ENCODE data around the gene MARCHF5.
"Not testable (repeated sequence)": the region's sequence is repeated elsewhere in the genome, so short reads cannot be mapped to it uniquely, and the experiment has no call there.

Gene MARCHF5

DNA sequence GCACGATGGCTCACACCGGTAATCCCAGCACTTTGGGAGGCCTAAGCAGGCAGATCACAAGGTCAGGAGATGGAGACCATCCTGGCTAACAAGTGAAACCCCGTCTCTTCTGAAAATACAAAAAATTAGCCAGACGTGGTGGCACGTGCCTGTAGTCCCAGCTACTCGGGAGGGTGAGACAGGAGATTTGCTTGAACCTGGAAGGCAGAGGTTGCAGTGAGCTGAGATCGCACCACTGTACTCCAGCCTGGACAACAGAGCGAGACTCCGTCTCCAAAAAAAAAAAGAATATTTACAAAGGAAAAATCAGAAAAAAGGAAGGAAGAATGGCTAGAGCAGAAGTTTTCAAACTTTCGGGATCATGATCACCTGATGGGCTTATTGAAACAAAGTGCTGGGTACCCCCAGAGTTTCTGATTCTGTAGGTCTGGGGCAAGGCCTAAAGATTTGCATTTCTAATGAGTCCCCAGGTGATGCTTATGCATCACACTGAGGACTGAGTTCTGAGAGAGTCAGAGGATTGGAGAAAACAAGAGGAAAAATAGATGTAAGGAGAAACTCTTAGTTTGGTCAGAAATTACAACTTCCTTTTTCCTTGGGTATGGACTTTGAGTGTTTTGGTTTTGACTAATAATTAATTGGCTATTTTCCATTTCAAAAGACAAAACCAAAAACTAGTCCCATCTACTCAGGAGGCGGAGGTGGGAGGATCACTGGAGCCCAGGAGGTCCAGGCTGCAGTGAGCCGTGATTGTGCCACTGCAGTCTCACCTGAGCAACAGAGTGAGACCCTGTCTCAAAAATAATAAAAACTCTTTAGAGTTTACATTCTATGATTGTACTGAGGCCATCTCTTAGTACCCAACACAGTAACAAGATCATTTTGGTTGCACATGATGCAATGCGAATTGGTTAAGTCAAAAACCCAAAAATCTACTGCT is 14.4 kb downstream of the MARCHF5 start:
- DNase-seq = no peak

GRCh38 chr10:92309272-92309671 is 18.3 kb downstream of the MARCHF5 start:
- DNase-seq = no peak

DNA sequence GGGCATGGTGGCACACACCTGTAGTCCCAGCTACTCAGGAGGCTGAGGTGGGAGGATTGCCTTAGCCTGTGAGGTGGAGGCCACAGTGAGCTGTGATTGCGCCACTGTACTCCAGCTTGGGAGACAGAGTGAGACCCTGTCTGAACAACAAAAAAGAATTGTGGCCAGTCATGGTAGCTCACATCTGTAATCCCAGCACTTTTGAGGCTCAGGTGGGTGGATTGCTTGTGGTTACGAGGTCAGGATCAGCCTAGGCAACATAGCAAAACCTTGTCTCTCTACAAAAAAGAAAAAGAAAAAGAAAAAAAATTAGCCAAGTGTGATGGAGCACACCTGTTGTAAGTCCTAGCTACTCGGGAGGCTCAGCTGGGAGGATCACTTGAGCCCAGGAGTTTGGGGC is 22.8 kb downstream of the MARCHF5 start:
- no peak for DNase-seq

- no peak for DNase-seq
Observed at GRCh38 chr10:92316610-92317009, 25.6 kb downstream of the MARCHF5 start.

GRCh38 chr10:92323079-92323478 is 32.1 kb downstream of the MARCHF5 start:
- DNase-seq = no peak

- no peak for DNase-seq
Observed at GRCh38 chr10:92327445-92328433, 36.8 kb downstream of the MARCHF5 start.

GRCh38 chr10:92328993-92329392 is 38.0 kb downstream of the MARCHF5 start:
- no peak for DNase-seq

DNA sequence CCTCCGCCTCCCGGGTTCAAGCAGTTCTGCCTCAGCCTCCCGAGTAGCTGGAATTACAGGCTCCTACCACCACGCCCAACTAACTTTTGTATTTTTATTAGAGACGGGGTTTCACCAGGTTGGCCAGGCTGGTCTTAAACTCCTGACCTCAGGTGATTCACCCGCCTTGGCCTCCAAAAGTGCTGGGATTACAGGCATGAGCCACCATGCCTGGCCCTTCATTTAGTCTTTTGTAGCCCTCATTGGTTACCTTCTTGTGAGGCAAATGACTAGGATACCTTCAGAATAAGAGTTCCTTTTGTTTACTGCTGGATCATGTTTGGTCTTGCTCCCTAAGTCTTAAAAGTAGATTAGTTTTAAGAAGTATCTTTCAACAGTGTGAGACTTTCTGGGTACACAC is 39.0 kb downstream of the MARCHF5 start:
- not testable (repeated sequence) for DNase-seq

- DNase-seq = no peak
Observed at GRCh38 chr10:92342796-92343195, 51.8 kb downstream of the MARCHF5 start.

GRCh38 chr10:92345575-92345974 is 54.6 kb downstream of the MARCHF5 start:
- DNase-seq = not testable (repeated sequence)

GRCh38 chr10:92347035-92347676 is 56.2 kb downstream of the MARCHF5 start:
- DNase-seq = not testable (repeated sequence)

GRCh38 chr10:92350411-92350810 is 59.4 kb downstream of the MARCHF5 start:
- no peak for DNase-seq

DNA sequence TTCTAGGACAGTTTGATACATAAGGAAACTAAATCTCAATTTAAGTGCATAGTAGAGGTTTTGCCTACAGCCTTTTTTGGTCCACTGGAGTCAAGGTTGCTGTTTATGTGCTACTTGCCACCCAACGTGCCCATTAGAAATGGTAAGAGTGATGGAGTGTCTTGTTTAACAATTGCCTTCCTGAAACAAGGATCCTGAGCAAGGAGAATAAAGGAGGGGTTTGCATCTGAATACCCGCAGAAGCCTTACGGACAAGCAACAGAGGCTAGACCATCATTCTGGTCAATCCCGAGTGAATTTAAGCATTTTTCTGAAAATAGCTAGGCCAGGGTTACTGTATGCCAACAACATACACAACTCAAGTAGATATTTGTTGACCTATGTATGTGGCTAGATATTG is 63.6 kb downstream of the MARCHF5 start:
- DNase-seq = no peak

GRCh38 chr10:92356041-92356440 is 65.1 kb downstream of the MARCHF5 start:
- no peak for DNase-seq

DNA sequence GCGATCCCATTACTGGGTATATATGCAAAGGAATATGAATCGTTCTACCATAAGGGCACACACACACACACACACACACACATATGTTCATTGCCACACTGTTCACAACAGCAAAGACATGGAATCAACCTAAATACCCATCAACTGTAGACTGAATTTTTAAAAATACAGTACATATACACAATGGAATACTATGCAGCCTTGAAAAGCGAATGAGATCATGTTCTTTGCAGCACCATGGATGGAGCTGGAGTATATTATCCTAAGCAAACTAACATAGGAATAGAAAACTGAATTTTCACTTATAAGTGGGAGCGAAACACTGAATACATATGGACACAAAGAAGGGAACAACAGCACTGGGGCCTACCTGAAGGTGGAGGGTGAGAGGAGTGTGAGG is 72.5 kb downstream of the MARCHF5 start:
- no peak for DNase-seq

- no peak for DNase-seq
Observed at GRCh38 chr10:92366412-92367021, 75.5 kb downstream of the MARCHF5 start.

DNA sequence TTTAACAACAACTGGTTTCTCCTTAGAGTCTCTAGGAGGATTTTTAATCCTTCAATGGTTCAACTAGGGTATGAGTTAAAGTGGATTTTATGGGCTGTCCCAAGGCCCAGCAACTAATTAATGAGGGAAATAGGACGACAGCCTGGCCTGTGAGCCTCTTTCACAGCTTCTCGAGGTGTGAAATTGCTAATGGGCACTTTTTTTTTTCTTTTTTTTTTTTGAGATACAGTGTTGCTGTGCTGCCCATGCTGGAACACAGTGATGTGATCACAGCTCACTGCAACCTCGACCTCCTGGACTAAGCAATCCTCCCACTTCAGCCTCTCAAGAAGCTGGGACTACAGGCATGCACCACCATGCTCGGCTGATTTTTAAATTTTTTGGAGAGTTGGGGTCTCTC is 87.0 kb downstream of the MARCHF5 start:
- no peak for DNase-seq

- DNase-seq = no peak
Observed at GRCh38 chr10:92381543-92381954, 90.6 kb downstream of the MARCHF5 start.

- DNase-seq = no peak
Observed at GRCh38 chr10:92382631-92383030, 91.7 kb downstream of the MARCHF5 start.

DNA sequence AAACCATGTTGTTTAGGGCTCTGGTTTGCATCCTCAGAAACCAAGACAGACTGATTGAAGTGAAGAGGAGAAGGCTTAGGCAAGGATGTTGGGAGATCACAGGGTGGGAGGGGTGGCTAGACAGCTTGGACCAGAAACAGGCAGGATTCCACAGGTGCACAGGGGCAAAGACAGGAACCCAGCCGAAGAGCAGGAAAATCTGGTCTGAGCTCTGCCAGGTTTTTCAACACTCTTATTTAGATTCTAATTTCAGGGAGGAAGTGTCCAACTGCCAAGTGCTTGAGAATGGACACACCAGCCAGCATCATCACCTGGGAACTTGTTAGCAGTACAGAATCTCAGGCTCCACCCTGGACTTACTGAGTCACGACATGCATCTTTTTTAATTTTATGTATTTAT is 93.8 kb downstream of the MARCHF5 start:
- DNase-seq = no peak

GRCh38 chr10:92385831-92386230 is 94.9 kb downstream of the MARCHF5 start:
- peak; percentile 22 for DNase-seq

- DNase-seq = peak; percentile 45
Observed at GRCh38 chr10:92387289-92387940, 96.4 kb downstream of the MARCHF5 start.
